Keratinocyte (primary cell): Measurements from ENCODE around the gene SPTBN2. TPM values are rescaled to one million over a fixed set of nuclear protein-coding genes. Genes with fewer than 3 reads are reported as not detected.
"Not testable (repeated sequence)": the region's sequence is repeated elsewhere in the genome, so short reads cannot be mapped to it uniquely, and the experiment has no call there.

ENCODE experiments used
- DNase-seq: peaks from one replicate; pipeline ENCODE4 v3.0.0-alpha.2; 2011; ENCODE audit warnings: low read depth, missing footprints, low spot score
- FAIRE-seq: peaks from 2 replicates; lab custom pipeline; 2011; peaks lifted over from hg19 to GRCh38; lab: Jason Lieb, UNC
- H2AFZ ChIP-seq: 2 replicates; pipeline ENCODE4 v1.6.0; 2012; ENCODE audit warnings: low read length, control low read depth, inconsistent platforms; ENCODE audit not compliant: control insufficient read depth
- H3K27ac ChIP-seq: 2 replicates; pipeline ENCODE4 v1.5.1; 2011; ENCODE audit warnings: low read length; ENCODE audit not compliant: control insufficient read depth, insufficient read depth
- H3K27me3 ChIP-seq: 3 replicates; pipeline ENCODE4 v1.6.0; 2011; ENCODE audit warnings: low read length; ENCODE audit not compliant: control insufficient read depth, insufficient read depth; ENCODE audit errors: extremely low read depth
- H3K36me3 ChIP-seq, 2 experiments: 2 replicates in 1 of 2; 3 replicates in 1 of 2; pipeline ENCODE4 v1.5.1; 2011; ENCODE audit warnings: low read length in 2 of 2, mild to moderate bottlenecking in 1 of 2; ENCODE audit not compliant: control insufficient read depth in 2 of 2, insufficient read depth in 2 of 2; ENCODE audit errors: extremely low read depth in 1 of 2
- H3K4me1 ChIP-seq: 3 replicates; pipeline ENCODE4 v1.5.1; 2011; ENCODE audit warnings: low read length; ENCODE audit not compliant: control insufficient read depth, insufficient read depth; ENCODE audit errors: extremely low read depth
- H3K4me2 ChIP-seq: 3 replicates; pipeline ENCODE4 v1.6.0; 2011; ENCODE audit warnings: low read depth, low read length; ENCODE audit not compliant: control insufficient read depth, insufficient read depth; ENCODE audit errors: extremely low read depth
- H3K4me3 ChIP-seq, 3 experiments: fragments of 200-600 bp in 1 of 3; sonication (generic) in 1 of 3; 2 replicates in 2 of 3; 3 replicates in 1 of 3; pipeline ENCODE4 v1.5.1; 2011 to 2016; ENCODE audit warnings: low read length in 3 of 3, mild to moderate bottlenecking in 3 of 3, control low read depth in 2 of 3, inconsistent platforms in 1 of 3, low read depth in 1 of 3, mixed read lengths in 1 of 3, mixed run types in 1 of 3, moderate library complexity in 1 of 3; ENCODE audit not compliant: control insufficient read depth in 2 of 3, insufficient read depth in 2 of 3; ENCODE audit errors: extremely low read depth in 1 of 3
- H3K79me2 ChIP-seq: 2 replicates; pipeline ENCODE4 v1.6.0; 2012; ENCODE audit warnings: low read length; ENCODE audit not compliant: control insufficient read depth, insufficient read depth
- H3K9ac ChIP-seq: 3 replicates; pipeline ENCODE4 v1.6.0; 2011; ENCODE audit warnings: low read length; ENCODE audit not compliant: control insufficient read depth, insufficient read depth; ENCODE audit errors: extremely low read depth
- H3K9me1 ChIP-seq: 3 replicates; pipeline ENCODE4 v1.6.0; 2011; ENCODE audit warnings: low read length; ENCODE audit not compliant: control insufficient read depth, insufficient read depth; ENCODE audit errors: extremely low read depth
- H3K9me3 ChIP-seq: 2 replicates; pipeline ENCODE4 v1.5.1; 2012; ENCODE audit warnings: low read depth, low read length; ENCODE audit not compliant: control insufficient read depth
- H4K20me1 ChIP-seq: 3 replicates; pipeline ENCODE4 v1.6.0; 2011; ENCODE audit warnings: low read length; ENCODE audit not compliant: control insufficient read depth, insufficient read depth; ENCODE audit errors: extremely low read depth
- EZH2 ChIP-seq: IDR thresholded peaks from one replicate; pipeline ENCODE4 v1.6.1; 2012; ENCODE audit warnings: inconsistent platforms, mild to moderate bottlenecking, low read length, moderate library complexity
- dilution Hi-C: fragments of 300-500 bp; cut with MboI; formaldehyde crosslinking; loops from one replicate; pipeline ENCODE4 v1.7.0; 2020; ENCODE audit warnings: low sequenced_read_pairs; ENCODE audit not compliant: extremely low pct_ligation_motif_present
- polyA plus RNA-seq, 5 experiments: library from polyadenylated mRNA; depleted of rRNA in 3 of 5; stranded (reverse) in 3 of 5; stranded (forward) in 1 of 5; unstranded in 1 of 5; fragments of >200 nt; gene quantifications; 1 replicate in 1 of 5; 2 replicates in 3 of 5; 3 replicates in 1 of 5; pipeline versions ENCODE4 v1.2.1 to v1.2.3, GENCODE V29; 2011 to 2012; ENCODE audit warnings: missing spikeins in 2 of 5, low read depth in 1 of 5, low replicate concordance in 1 of 5
- TF ChIP-seq, protein P1 (sequence below), 3 experiments: IDR thresholded peaks in 1 of 3; conservative IDR thresholded peaks in 1 of 3; optimal IDR thresholded peaks in 1 of 3; 2 replicates in 2 of 3; 3 replicates in 1 of 3; pipeline versions ENCODE3 to v1.5.1; 2011; ENCODE audit warnings: low read length in 3 of 3, mild to moderate bottlenecking in 3 of 3, moderate library complexity in 2 of 3, control low read depth in 1 of 3, inconsistent platforms in 1 of 3; ENCODE audit not compliant: insufficient read depth in 2 of 3; ENCODE audit errors: extremely low read depth in 1 of 3

Gene SPTBN2
- polyA plus RNA-seq, 1 donor (not counting 4 experiments of a cell fraction or from before 2014, with no cell fraction given): 7.8 TPM

DNA sequence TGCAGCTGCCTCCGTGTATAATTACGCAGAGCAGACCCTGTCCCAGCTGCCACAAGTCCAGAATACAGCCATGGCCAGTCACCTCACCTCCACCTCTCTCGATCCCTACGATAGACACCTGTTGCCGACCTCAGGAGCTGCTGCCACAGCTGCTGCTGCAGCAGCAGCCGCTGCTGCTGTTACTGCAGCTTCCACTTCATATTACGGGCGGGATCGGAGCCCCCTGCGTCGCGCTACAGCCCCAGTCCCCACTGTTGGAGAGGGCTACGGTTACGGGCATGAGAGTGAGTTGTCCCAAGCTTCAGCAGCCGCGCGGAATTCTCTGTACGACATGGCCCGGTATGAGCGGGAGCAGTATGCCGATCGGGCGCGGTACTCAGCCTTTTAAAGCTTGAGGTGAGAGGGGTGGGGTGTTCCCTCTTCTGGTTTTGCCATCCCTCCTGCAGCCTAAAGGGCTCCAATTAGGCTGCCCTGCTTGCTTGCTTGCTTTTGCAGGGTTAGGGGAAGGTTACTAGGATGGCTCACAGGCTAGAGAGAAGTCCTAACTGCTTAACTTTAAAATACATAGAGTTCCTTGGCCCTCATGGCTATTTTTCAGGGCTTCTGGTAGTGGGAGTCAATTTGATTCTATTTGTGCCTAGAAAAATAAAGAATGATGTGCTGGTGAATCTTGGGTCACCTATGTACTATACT lies 85.1 kb downstream of the SPTBN2 start:
- FAIRE-seq (no peak), DNase-seq (no peak)
- no peak overlapping the region for H3K4me2 ChIP-seq
- peaks cover 38 to 69% of the 10 kb centered on the region in 2 experiments for H3K36me3 ChIP-seq
- H3K9me3 ChIP-seq: no peaks in the 10 kb centered on the region
- peaks cover 6% of the 10 kb centered on the region for H3K9me1 ChIP-seq
- H3K27ac ChIP-seq: no peak overlapping the region
- TF ChIP-seq, protein P1, sequence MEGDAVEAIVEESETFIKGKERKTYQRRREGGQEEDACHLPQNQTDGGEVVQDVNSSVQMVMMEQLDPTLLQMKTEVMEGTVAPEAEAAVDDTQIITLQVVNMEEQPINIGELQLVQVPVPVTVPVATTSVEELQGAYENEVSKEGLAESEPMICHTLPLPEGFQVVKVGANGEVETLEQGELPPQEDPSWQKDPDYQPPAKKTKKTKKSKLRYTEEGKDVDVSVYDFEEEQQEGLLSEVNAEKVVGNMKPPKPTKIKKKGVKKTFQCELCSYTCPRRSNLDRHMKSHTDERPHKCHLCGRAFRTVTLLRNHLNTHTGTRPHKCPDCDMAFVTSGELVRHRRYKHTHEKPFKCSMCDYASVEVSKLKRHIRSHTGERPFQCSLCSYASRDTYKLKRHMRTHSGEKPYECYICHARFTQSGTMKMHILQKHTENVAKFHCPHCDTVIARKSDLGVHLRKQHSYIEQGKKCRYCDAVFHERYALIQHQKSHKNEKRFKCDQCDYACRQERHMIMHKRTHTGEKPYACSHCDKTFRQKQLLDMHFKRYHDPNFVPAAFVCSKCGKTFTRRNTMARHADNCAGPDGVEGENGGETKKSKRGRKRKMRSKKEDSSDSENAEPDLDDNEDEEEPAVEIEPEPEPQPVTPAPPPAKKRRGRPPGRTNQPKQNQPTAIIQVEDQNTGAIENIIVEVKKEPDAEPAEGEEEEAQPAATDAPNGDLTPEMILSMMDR (optimal IDR thresholded peaks at IDR 0.05 in 1 of 3, IDR thresholded peaks at IDR 0.05 in 1 of 3, conservative IDR thresholded peaks at IDR 0.05 in 1 of 3; ENCODE audit: extremely low read depth in 1 of 3, insufficient read depth in 2 of 3, low read length in 3 of 3): no peak
- no peak for TF ChIP-seq EZH2
- H3K4me1 ChIP-seq: peaks cover 35% of the 10 kb centered on the region
- peaks cover 97% of the 10 kb centered on the region for H3K79me2 ChIP-seq
- dilution Hi-C loops: no loop called here
- no peaks in the 10 kb centered on the region for H3K27me3 ChIP-seq
- H2AFZ ChIP-seq: no peak overlapping the region
- peaks cover 64% of the 10 kb centered on the region for H4K20me1 ChIP-seq
- H3K9ac ChIP-seq: no peak overlapping the region
- H3K4me3 ChIP-seq: no peak overlapping the region

DNA sequence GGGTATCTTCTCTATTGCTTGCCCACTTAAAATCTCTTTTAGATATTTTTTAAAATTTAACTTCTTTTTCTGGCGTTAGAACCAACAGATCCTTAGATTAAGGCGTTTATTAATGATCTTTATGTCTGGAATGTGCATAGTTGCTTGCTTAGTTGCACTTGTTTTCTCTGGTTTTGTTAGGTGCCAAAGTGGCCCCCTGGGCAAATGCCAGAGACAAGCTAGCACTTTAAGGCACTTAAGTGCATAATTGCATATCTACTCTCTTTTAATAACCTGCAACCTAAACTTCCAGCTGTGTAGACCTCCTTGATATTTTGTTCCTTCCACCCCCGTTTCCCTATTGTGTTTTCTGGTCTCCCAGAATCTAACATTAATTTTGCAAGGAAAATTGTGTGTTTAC lies 87.2 kb downstream of the SPTBN2 start:
- Histone ChIP-seq H3K9me1 (peaks cover 6% of the 10 kb centered on the region), H3K4me3 (peak overlapping the region; percentile 19 to 24 (median 21)), H2AFZ (no peak overlapping the region), H4K20me1 (peaks cover 59% of the 10 kb centered on the region), H3K4me2 (peak overlapping the region; percentile 93), H3K27me3 (no peaks in the 10 kb centered on the region), H3K9me3 (no peaks in the 10 kb centered on the region), H3K79me2 (peaks cover 97% of the 10 kb centered on the region), H3K27ac (no peak overlapping the region), H3K9ac (no peak overlapping the region), H3K36me3 (peaks cover 31 to 63% of the 10 kb centered on the region in 2 experiments), H3K4me1 (peaks cover 43% of the 10 kb centered on the region)
- dilution Hi-C loops: no loop called here
- TF ChIP-seq, protein P1 (optimal IDR thresholded peaks at IDR 0.05 in 1 of 3, IDR thresholded peaks at IDR 0.05 in 1 of 3, conservative IDR thresholded peaks at IDR 0.05 in 1 of 3; ENCODE audit: extremely low read depth in 1 of 3, insufficient read depth in 2 of 3, low read length in 3 of 3): no peak
- TF ChIP-seq EZH2: no peak
- no peak for DNase-seq
- no peak for FAIRE-seq

DNA sequence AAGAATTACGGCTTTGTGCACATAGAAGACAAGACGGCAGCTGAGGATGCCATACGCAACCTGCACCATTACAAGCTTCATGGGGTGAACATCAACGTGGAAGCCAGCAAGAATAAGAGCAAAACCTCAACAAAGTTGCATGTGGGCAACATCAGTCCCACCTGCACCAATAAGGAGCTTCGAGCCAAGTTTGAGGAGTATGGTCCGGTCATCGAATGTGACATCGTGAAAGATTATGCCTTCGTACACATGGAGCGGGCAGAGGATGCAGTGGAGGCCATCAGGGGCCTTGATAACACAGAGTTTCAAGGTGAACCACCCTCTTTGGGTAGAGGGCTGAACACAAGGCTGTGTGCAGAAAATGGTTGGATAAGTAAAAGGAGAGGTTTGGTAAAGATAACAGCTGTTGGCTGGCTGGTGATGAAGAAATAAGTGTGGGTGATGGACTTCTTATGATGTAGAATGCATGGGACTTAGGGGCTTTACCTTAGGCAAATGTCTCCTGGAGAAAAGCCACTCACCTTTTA lies 89.1 kb downstream of the SPTBN2 start:
- H3K4me3 ChIP-seq: peak overlapping the region; percentile 63 to 88 (median 70)
- H3K36me3 ChIP-seq: peaks cover 19 to 45% of the 10 kb centered on the region in 2 experiments
- H3K9me3 ChIP-seq, H3K27ac ChIP-seq, H2AFZ ChIP-seq, dilution Hi-C loops, FAIRE-seq, H3K27me3 ChIP-seq, DNase-seq, H3K9me1 ChIP-seq: not testable (repeated sequence)
- peaks cover 50% of the 10 kb centered on the region for H3K4me1 ChIP-seq
- H3K9ac ChIP-seq: peak overlapping the region; percentile 12
- H4K20me1 ChIP-seq: peaks cover 46% of the 10 kb centered on the region
- peaks cover 94% of the 10 kb centered on the region for H3K79me2 ChIP-seq
- H3K4me2 ChIP-seq: peak overlapping the region; percentile 93
